ENCODE measurements around the gene ZNF644. TPM values are rescaled to one million over a fixed set of nuclear protein-coding genes. Genes with fewer than 3 reads are reported as not detected.
A peak's percentile ranks its signal among the peaks of the same experiment; 100 is the strongest.

ZNF644 gene
- total RNA-seq, 1 experiment from 2014 or later: 55.9 TPM

GRCh38 chr1:90881034-90881433 is 140.8 kb downstream of the ZNF644 start (continued):
- TF ChIP-seq, protein P1, sequence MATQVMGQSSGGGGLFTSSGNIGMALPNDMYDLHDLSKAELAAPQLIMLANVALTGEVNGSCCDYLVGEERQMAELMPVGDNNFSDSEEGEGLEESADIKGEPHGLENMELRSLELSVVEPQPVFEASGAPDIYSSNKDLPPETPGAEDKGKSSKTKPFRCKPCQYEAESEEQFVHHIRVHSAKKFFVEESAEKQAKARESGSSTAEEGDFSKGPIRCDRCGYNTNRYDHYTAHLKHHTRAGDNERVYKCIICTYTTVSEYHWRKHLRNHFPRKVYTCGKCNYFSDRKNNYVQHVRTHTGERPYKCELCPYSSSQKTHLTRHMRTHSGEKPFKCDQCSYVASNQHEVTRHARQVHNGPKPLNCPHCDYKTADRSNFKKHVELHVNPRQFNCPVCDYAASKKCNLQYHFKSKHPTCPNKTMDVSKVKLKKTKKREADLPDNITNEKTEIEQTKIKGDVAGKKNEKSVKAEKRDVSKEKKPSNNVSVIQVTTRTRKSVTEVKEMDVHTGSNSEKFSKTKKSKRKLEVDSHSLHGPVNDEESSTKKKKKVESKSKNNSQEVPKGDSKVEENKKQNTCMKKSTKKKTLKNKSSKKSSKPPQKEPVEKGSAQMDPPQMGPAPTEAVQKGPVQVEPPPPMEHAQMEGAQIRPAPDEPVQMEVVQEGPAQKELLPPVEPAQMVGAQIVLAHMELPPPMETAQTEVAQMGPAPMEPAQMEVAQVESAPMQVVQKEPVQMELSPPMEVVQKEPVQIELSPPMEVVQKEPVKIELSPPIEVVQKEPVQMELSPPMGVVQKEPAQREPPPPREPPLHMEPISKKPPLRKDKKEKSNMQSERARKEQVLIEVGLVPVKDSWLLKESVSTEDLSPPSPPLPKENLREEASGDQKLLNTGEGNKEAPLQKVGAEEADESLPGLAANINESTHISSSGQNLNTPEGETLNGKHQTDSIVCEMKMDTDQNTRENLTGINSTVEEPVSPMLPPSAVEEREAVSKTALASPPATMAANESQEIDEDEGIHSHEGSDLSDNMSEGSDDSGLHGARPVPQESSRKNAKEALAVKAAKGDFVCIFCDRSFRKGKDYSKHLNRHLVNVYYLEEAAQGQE (IDR thresholded peaks at IDR 0.05; ENCODE audit: low read depth): no peak
- TF ChIP-seq, protein P2, sequence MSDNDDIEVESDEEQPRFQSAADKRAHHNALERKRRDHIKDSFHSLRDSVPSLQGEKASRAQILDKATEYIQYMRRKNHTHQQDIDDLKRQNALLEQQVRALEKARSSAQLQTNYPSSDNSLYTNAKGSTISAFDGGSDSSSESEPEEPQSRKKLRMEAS (IDR thresholded peaks at IDR 0.05): no peak

- ChIA-PET POLR2A (no interaction called here), CTCF (no interaction called here), RAD21 (ENCODE audit: low non-redundant PET in 1 of 2, low total read pairs in 2 of 2, uncharacterized antibody in 2 of 2, unreplicated experiment in 2 of 2) (no interaction called here)
- TF ChIP-seq POLR2AphosphoS5 (IDR thresholded peaks at IDR 0.05; ENCODE audit: low read depth, low read length) (no peak), CBX3 (IDR thresholded peaks at IDR 0.05; ENCODE audit: low read depth) (peak; percentile 83; the same call in 1 of the 2 replicates)
- H3K4me3 ChIP-seq (replicated peaks in 1 of 2; ENCODE audit: low read depth in 1 of 2, low read length in 2 of 2): no peak overlapping the region
- H3K79me2 ChIP-seq (ENCODE audit: insufficient read depth, low read length): no peaks in the 10 kb centered on the region
- H4K20me1 ChIP-seq (ENCODE audit: insufficient read depth): no peaks in the 10 kb centered on the region
- intact Hi-C loops (cut with micrococcal nuclease): no loop called here
- H3K9me3 ChIP-seq (ENCODE audit: control insufficient read depth in 1 of 2, insufficient read depth in 1 of 2, low read depth in 1 of 2, low read length in 2 of 2): peaks cover 14 to 15% of the 10 kb centered on the region in 2 experiments; a peak in 3 of 4 replicates
- H3K27ac ChIP-seq (ENCODE audit: low read depth, low read length): no peak overlapping the region
- no peaks in the 10 kb centered on the region for H3K36me3 ChIP-seq (ENCODE audit: control insufficient read depth in 1 of 2, insufficient read depth in 2 of 2, low read length in 2 of 2)
- H2AFZ ChIP-seq (ENCODE audit: low read depth, low read length, poor library complexity, severe bottlenecking): no peak overlapping the region
- H3K9ac ChIP-seq (ENCODE audit: low read length): no peak overlapping the region
- ATAC-seq: no peak
- no peak overlapping the region for H3K4me2 ChIP-seq (ENCODE audit: low read length)
- no peaks in the 10 kb centered on the region for H3K27me3 ChIP-seq (ENCODE audit: insufficient read depth, low read length)
- H3K9me2 ChIP-seq (ENCODE audit: insufficient read depth): no peaks in the 10 kb centered on the region
- no peaks in the 10 kb centered on the region for H3K4me1 ChIP-seq (ENCODE audit: control insufficient read depth in 1 of 2, insufficient read depth in 2 of 2, low read length in 2 of 2)
- BruUV-seq (replicated peaks): no TSS peak
- DNase-seq (ENCODE audit: low read depth, low spot score): peak; percentile 8
Observed at GRCh38 chr1:90879281-90879680, 142.6 kb downstream of the ZNF644 start.
